Osteoblast (primary cell): Measurements from ENCODE around the gene TMEM203. TPM values are rescaled to one million over a fixed set of nuclear protein-coding genes. Genes with fewer than 3 reads are reported as not detected.
"Not testable (repeated sequence)": the region's sequence is repeated elsewhere in the genome, so short reads cannot be mapped to it uniquely, and the experiment has no call there.

ENCODE experiments used
- DNase-seq: peaks from one replicate; pipeline ENCODE4 v3.0.0; 2011; ENCODE audit warnings: low spot score, mixed read lengths; ENCODE audit not compliant: insufficient read length; ENCODE audit errors: missing footprints
- H2AFZ ChIP-seq: 2 replicates; pipeline ENCODE4 v1.6.0; 2011; ENCODE audit warnings: mild to moderate bottlenecking, low read length
- H3K27ac ChIP-seq: 2 replicates; pipeline ENCODE4 v1.5.1; 2011; ENCODE audit warnings: mild to moderate bottlenecking, low read depth, low read length, moderate library complexity
- H3K27me3 ChIP-seq: 2 replicates; pipeline ENCODE4 v1.6.0; 2012; ENCODE audit warnings: mild to moderate bottlenecking, control low read depth, inconsistent platforms, low read length, moderate library complexity; ENCODE audit not compliant: insufficient read depth
- H3K36me3 ChIP-seq: 2 replicates; pipeline ENCODE4 v1.5.1; 2011; ENCODE audit warnings: mild to moderate bottlenecking, low read length, control low read depth, moderate library complexity; ENCODE audit not compliant: insufficient read depth
- H3K4me1 ChIP-seq: 2 replicates; pipeline ENCODE4 v1.5.1; 2011; ENCODE audit warnings: mild to moderate bottlenecking, low read length, control low read depth, moderate library complexity; ENCODE audit not compliant: insufficient read depth
- H3K4me2 ChIP-seq: 2 replicates; pipeline ENCODE4 v1.6.0; 2011; ENCODE audit warnings: mild to moderate bottlenecking, low read length; ENCODE audit not compliant: insufficient read depth
- H3K4me3 ChIP-seq: fragments of 200-600 bp; sonication (generic); 3 replicates; pipeline ENCODE4 v1.5.1; 2012; ENCODE audit warnings: mild to moderate bottlenecking, low read length, inconsistent platforms; ENCODE audit not compliant: insufficient read depth
- H3K79me2 ChIP-seq: 2 replicates; pipeline ENCODE4 v1.6.0; 2012; ENCODE audit warnings: mild to moderate bottlenecking, low read length, control low read depth, inconsistent platforms; ENCODE audit not compliant: insufficient read depth
- H3K9me3 ChIP-seq: 2 replicates; pipeline ENCODE4 v1.5.1; 2011; ENCODE audit warnings: low read depth, low read length, control low read depth
- H4K20me1 ChIP-seq: 2 replicates; pipeline ENCODE4 v1.6.0; 2012; ENCODE audit warnings: mild to moderate bottlenecking, low read length, control low read depth; ENCODE audit not compliant: insufficient read depth
- total RNA-seq: library from RNA; depleted of rRNA; stranded (reverse); fragments of >200 nt; gene quantifications from 2 replicates; pipeline ENCODE4 v1.2.3, GENCODE V29; 2012
- TF ChIP-seq, protein P1 (sequence below): IDR thresholded peaks from 2 replicates; pipeline ENCODE4 v1.5.1; 2011; ENCODE audit warnings: mild to moderate bottlenecking, low read depth, low read length, moderate library complexity; ENCODE audit errors: extremely low read depth

The TMEM203 gene
- total RNA-seq, 1 donor = 36.9 TPM

- peaks cover 8% of the 10 kb centered on the region for H3K4me1 ChIP-seq
- peaks cover 5% of the 10 kb centered on the region for H3K27me3 ChIP-seq
- H4K20me1 ChIP-seq = peaks cover 31% of the 10 kb centered on the region
- TF ChIP-seq, protein P1, sequence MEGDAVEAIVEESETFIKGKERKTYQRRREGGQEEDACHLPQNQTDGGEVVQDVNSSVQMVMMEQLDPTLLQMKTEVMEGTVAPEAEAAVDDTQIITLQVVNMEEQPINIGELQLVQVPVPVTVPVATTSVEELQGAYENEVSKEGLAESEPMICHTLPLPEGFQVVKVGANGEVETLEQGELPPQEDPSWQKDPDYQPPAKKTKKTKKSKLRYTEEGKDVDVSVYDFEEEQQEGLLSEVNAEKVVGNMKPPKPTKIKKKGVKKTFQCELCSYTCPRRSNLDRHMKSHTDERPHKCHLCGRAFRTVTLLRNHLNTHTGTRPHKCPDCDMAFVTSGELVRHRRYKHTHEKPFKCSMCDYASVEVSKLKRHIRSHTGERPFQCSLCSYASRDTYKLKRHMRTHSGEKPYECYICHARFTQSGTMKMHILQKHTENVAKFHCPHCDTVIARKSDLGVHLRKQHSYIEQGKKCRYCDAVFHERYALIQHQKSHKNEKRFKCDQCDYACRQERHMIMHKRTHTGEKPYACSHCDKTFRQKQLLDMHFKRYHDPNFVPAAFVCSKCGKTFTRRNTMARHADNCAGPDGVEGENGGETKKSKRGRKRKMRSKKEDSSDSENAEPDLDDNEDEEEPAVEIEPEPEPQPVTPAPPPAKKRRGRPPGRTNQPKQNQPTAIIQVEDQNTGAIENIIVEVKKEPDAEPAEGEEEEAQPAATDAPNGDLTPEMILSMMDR = no peak
- H2AFZ ChIP-seq = no peak overlapping the region
- peaks cover 20% of the 10 kb centered on the region for H3K36me3 ChIP-seq
- no peaks in the 10 kb centered on the region for H3K9me3 ChIP-seq
- H3K4me2 ChIP-seq = no peak overlapping the region
- peaks cover 23% of the 10 kb centered on the region for H3K79me2 ChIP-seq
- H3K27ac ChIP-seq = no peak overlapping the region
- DNase-seq = peak; percentile 79
- no peak overlapping the region for H3K4me3 ChIP-seq
Measured at GRCh38 chr9:137245450-137246421, 40.3 kb upstream of the TMEM203 start.

DNA sequence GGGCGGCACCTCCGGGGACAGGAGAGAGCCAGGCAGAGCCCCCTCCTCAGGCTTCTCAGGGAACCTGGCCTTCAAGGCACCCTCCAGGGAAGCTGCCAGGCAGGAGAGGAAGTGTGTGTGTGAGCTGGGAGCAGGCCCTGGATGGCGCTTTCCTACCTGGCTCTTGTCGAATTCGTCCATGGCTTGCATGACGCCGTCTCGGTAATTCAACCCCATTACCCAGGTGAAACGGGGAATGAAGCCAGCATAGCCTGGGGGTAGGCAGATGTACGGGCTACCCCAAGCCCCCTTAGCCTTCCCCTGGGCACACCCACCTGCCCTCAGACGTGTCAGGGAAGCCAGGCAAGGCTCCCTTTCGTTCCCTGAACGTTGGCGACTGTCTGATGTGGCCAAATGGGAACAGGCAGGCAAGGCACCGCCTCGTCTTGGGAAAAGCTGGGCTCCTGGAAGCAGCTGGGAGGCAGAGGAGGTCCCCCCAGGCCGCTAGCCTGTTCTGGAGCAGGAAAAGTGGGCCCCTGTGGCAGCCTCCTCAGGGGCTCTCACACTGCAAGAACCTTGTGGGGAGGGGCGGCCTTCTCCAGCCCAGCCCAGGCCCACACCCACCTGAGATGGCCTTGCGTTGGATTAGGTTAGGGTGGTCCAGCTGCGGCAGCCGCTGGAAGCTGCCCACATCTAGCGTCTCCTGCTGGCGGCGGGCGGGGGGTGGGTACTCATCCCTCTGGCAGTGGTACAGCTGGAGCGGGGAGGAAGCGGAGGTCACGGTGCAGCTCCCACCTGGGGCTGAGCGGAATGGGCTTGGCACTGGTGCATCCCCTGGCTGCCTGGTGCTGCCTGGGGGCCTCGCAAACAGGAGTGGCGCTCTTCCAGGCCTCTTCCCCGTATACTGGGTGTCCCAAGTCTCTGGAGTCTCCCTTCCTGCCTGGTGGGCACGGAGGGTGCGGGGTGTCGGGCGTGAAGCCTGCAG lies 39.3 kb upstream of the TMEM203 start:
- Histone ChIP-seq H3K9me3 (no peaks in the 10 kb centered on the region), H3K27ac (no peak overlapping the region), H3K4me2 (no peak overlapping the region), H3K79me2 (peaks cover 23% of the 10 kb centered on the region), H3K4me1 (peaks cover 8% of the 10 kb centered on the region), H2AFZ (no peak overlapping the region), H3K4me3 (no peak overlapping the region), H3K27me3 (peaks cover 3% of the 10 kb centered on the region), H3K36me3 (peaks cover 20% of the 10 kb centered on the region), H4K20me1 (peaks cover 31% of the 10 kb centered on the region)
- TF ChIP-seq, protein P1 = no peak
- peak; percentile 89 for DNase-seq

- H3K4me1 ChIP-seq = peaks cover 8% of the 10 kb centered on the region
- H3K36me3 ChIP-seq = peaks cover 20% of the 10 kb centered on the region
- H3K79me2 ChIP-seq = peaks cover 26% of the 10 kb centered on the region
- no peaks in the 10 kb centered on the region for H3K27me3 ChIP-seq
- no peak overlapping the region for H3K4me3 ChIP-seq
- no peak overlapping the region for H2AFZ ChIP-seq
- TF ChIP-seq, protein P1 = no peak
- no peaks in the 10 kb centered on the region for H3K9me3 ChIP-seq
- peak overlapping the region; percentile 4 for H3K4me2 ChIP-seq
- peak; percentile 84 for DNase-seq
- peaks cover 31% of the 10 kb centered on the region for H4K20me1 ChIP-seq
- H3K27ac ChIP-seq = no peak overlapping the region
Measured at GRCh38 chr9:137243626-137244485, 38.4 kb upstream of the TMEM203 start.

DNA sequence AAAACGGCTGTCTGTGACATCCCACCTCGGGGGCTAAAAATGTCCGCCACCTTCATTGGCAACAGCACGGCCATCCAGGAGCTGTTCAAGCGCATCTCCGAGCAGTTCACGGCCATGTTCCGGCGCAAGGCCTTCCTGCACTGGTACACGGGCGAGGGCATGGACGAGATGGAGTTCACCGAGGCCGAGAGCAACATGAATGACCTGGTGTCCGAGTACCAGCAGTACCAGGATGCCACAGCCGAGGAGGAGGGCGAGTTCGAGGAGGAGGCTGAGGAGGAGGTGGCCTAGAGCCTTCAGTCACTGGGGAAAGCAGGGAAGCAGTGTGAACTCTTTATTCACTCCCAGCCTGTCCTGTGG lies 37.8 kb upstream of the TMEM203 start:
- not testable (repeated sequence) for H3K27ac ChIP-seq, H3K27me3 ChIP-seq, H3K4me1 ChIP-seq, H3K9me3 ChIP-seq, H2AFZ ChIP-seq, DNase-seq
- peak overlapping the region; percentile 88 for H3K4me2 ChIP-seq
- H4K20me1 ChIP-seq = peaks cover 31% of the 10 kb centered on the region
- H3K4me3 ChIP-seq = peak overlapping the region; percentile 89
- peaks cover 20% of the 10 kb centered on the region for H3K36me3 ChIP-seq
- peaks cover 33% of the 10 kb centered on the region for H3K79me2 ChIP-seq
